NK-92 (cell line): ENCODE results near the gene RSPH1.

Experiments
- DNase-seq: peaks from one replicate; lab custom pipeline; 2025; ENCODE audit not compliant: unreplicated experiment; lab: John Stamatoyannopoulos, UW

RSPH1 gene

GRCh38 chr21:42513985-42514882, 18.2 kb upstream of the RSPH1 start:
- DNase-seq: no peak

GRCh38 chr21:42513151-42513984, 17.3 kb upstream of the RSPH1 start, which contains the start of gene SLC37A1:
Gene SLC37A1, plus strand, starts transcription at chr21:42513852. Its CDS starts 4,603 bp downstream, at chr21:42518455.
- DNase-seq: no peak

GRCh38 chr21:42512346-42513034, 16.5 kb upstream of the RSPH1 start:
- DNase-seq: no peak

DNA sequence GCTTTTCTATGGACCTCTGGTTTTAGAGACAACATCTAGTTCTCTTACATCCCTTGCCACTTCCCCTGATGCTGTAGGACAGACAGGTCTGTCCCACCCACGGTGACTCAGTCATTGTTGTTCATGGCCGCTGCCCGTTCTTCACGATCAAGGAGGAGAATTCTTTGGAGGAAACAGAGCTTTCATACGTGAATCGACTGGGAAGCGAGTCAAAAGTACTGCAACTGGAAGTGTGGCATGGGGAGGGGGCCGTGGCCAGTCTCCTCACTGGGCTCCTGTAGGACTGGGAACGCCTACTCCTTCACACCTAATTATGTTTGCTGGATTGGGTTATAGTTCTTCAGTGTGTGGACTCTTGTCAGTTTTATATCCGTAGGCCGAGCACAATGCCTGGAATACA, 13.2 kb upstream of the RSPH1 start:
- DNase-seq: no peak

DNA sequence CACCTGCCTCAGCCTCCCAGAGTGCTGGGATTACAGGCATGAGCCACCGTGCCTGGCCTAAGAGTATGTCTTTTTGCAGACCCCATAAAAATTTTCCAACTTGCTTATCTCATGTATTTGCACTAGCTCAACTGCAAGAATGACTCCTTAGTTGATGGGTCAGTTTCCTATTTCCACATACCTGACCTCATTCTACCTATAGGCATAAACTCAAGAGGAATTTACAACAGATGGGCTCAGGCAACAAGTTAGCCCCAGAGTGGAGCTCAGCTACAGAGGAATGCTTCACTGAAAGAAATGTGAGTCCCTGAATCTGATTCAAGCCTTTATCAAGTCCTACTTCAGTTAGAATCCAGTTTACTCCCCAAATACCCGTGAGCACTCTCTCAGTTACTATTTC, 12.3 kb upstream of the RSPH1 start:
- DNase-seq: no peak

- no peak for DNase-seq
Measured at GRCh38 chr21:42507418-42507817, 11.4 kb upstream of the RSPH1 start.

DNA sequence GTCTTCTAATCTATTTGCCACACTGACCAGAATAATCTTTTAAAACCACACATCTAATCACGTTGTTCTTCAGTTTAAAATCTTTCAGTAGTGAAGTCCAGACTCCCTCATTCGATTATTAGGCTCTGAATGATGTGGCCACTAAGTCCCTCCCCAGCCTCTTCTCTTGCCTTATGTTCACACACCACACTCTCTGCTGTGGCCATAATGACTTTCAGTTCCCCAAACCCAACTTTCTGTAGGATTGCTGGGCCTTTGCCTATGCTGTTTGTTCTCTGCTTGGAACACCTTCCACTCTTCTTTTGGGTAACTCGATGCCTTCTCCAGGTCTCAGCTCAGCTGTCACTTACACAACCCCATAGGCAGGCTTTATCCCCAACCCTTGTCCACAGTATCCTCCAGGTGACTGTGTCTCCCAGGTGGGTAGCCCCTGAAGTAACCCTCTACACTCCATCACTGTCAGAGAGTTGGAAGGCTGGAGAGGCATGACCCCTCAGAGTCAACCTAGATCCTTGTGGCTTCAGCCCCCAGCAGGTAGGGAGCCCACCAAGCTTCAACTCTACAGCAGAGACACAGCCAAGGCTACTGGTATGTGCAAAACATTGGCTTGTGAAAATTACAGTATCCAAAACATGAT, 9.2 kb upstream of the RSPH1 start:
- no peak for DNase-seq

- no peak for DNase-seq
Measured at GRCh38 chr21:42503711-42504110, 7.7 kb upstream of the RSPH1 start.

DNA sequence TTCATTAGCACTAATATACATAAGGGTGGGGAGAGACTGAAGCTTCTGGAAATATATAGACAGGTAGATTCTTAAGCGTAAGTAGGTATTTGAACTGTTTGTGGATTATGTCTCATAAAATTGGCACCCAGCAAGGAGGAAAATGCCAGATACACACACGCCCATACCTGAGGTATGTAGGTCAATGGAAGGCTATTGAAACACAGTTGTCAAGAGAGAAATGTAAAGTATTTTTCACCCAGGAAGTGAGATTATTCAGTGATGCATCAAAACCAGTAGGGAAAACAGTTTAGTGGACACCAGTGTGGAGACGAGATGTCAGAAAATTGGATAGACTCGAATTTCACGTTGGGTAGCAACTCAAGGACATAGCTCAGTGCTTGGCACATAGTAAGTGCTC, 4.7 kb upstream of the RSPH1 start:
- no peak for DNase-seq

GRCh38 chr21:42500225-42500624, 4.2 kb upstream of the RSPH1 start:
- no peak for DNase-seq

GRCh38 chr21:42499444-42500112, 3.6 kb upstream of the RSPH1 start:
- no peak for DNase-seq

DNA sequence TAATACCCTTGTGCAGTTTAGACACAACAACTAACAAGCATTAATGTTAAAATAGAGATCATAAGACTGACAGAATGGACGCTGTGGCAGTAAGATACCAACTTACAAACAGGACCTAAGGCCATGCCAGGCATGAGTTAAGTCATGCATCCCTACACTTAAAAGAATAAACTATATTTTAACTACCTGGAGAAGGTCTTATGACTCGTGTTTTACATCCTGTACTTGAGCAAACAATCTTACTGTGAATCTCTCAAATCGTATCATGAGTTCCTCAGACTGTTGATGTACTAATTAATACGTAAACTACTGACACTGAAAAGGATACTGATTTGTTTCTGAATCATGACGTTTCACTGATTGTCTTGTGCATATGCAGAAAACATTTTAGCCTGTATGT, 2.0 kb upstream of the RSPH1 start:
- DNase-seq: no peak

DNA sequence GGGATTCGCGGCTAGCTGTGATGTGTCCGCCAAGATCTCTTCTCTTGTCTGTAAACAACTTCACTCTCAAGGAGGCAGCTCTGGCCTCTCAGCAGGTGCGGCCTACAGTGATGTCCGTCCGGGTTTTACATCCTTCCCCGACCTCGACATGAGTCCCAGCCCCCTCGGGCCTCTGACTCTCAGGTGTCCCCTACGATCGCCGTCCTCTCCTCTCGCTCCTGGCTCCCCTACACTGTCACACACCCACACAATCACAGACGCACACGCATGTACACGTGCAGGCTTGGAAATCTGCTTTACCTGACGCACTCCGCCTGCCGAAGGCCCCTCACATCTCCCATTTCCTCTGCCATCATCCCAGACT, 797 bp upstream of the RSPH1 start:
- no peak for DNase-seq

GRCh38 chr21:42495765-42496119, 282 bp downstream of the RSPH1 start:
- no peak for DNase-seq

DNA sequence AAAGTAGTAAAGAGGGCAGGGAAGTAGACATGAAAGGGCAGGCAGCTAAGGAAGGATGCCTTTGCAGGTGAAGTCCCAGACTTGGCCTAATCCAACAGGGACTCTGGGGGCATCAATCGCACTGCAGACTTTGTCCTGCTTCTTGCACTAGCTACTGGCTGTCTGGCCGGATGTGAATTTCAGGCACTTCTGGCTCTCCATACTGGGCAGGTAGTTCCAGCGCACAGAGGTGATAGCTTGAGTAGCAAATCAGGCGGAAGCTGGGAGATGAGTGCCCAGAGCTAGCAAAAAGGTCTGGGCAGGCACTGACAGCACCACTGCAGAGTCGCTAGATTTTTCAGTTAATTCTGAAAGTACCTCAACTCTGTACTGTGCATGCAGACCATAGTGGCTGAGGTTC, 997 bp downstream of the RSPH1 start:
- DNase-seq: no peak

DNA sequence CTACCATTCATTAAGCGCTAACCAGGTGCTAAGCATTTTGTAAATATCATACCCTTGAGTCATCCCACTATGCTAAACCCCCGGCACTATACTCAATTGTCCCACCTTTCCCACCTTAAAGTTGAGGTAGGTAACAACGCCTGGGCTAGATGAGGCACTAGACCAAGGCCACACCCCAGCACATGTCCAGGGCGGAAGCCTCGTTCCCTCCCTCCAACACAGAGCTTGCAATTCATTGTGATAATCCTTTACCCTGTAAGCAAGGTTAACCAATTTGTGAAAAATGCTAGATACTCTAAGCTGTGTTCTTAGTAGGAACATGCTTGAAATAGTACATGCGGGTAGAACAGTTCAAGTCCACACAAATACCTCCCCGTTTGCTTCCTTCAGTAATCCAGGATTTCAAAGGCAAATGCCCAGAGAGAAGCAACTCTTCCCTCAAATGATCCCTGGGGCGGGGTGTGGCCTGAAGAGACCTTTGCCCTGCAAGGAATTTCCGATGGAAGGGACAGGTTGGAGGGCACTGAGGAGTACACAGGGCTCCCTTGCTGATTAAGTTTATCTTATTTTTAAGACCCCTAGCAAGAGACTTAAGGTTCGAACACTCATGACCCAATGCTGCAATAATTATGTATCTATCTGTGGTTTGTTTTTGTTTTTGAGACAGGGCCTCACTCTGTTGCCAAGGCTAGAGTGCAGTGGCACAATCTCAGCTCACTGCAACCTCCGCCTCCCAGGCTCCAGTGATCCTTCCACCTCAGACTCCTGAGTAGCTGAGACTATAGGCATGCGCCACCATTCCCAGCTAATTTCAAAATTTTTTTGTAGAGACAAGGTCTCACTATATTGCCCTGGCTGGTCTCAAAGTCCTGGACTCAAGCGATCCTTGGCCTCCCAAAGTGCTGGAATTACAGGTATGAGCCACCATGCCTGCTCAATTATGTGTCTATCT, 2.6 kb downstream of the RSPH1 start:
- no peak for DNase-seq

DNA sequence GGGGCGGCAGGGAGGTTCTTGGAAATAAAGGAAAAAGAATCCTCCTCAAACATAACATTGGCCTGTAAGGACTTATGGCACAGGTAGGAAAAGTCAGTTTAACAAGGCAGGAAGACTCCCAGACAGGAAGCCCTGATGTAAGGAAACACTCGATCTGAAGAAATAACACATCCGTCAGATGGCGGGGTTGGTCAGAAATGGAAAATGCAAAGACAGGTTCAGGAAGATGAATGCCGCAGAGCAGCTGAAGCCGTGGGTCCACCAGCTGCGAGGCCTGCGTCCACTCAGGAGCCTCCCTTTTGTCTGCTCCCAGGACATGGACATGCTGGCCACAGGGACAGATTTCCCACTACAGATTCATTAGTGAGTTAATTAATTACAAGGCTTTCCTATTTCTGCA, 3.8 kb downstream of the RSPH1 start:
- DNase-seq: no peak

GRCh38 chr21:42491328-42491727, 4.7 kb downstream of the RSPH1 start:
- no peak for DNase-seq

- DNase-seq: no peak
Measured at GRCh38 chr21:42490720-42491119, 5.3 kb downstream of the RSPH1 start.

DNA sequence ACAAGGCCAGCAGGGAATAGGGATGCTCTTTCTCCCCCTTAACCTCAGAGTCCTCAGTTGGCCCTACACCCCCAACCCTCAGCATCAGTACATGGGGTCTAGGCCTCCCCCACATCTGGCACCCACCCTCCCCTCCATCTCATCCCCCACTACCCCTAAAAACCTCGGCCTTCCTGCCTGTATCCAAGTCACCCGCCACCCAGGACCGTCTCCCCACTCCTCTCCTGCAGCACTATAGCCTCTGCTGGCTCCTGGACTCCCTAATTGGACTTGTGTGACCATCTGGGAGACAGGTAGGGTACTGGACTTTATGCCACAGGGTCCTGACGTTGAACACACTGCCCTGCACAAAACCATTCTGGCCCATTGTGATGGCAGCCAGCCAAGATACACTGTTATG, 6.0 kb downstream of the RSPH1 start:
- no peak for DNase-seq
